T-helper 2 cell (primary cell): ENCODE data around the gene GGA3.
A peak's percentile ranks its signal among the peaks of the same experiment; 100 is the strongest.
"Not testable (repeated sequence)": the region's sequence is repeated elsewhere in the genome, so short reads cannot be mapped to it uniquely, and the experiment has no call there.

Experiments used
- DNase-seq, 5 experiments: peaks; one replicate each; pipeline versions ENCODE4 v3.0.0 to v3.0.0-alpha.2; 2012 to 2022

GGA3 gene

DNA sequence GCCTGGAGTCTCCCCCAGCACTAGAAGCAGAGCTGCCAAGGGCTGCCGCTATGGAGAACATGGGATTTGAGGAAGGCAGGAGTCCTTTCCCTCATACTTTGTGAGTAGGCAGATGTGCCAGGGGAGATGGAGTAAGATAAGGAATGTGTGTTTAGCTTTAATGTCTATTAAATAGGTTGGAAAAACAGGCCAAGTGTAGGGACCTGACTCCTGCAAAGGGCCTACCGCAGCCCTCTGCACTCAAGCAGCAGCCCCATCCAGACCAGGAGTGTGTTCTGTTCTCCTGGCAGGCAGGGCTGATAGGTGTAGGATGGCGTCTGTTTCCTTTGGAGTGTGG is 11.4 kb upstream of the GGA3 start:
- DNase-seq: no peak

DNA sequence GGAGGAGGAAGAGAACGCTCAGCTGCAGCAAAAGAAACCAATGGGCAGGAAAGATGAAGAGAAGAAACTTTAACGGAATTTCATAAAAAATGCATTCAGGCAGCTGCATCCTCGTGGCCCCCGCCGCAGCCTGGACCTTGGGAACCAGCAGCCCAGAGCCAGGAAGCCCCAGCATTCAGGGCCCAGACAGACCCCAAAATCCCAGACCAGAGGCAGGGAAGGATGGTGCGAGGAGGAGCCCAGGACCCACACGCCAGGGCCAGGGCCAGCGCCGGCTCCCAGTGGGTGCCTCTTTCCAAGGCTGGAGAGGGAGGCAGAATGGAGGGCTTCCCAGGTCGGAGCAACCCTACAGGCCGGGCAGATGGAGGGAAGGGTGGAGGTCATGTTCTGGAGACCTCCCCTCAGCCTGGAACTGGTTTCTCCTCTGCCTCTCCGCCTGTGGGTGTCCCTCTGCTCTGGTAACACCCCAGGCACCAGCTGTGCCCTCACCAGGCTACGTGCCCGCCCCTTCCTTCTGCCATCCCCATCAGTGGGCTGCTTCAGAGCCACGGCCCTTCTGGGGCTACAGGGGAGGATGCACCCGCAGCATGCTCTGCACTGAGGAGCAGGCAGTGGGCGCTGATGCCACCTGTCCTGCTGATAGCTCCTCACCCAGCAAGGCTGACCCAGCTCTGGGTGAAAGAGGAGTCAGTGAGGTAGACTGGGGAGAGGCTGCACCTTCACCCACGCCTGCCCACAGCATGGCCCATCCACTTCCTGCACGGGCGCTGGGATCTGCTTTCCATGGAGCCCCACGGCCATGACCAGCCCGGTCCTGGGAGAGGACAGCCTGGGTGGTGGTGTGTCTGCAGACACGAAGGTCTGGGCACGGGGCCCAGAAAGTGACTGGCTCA is 10.8 kb upstream of the GGA3 start:
- peak in 1 of 5 experiments; percentile 68 for DNase-seq

DNA sequence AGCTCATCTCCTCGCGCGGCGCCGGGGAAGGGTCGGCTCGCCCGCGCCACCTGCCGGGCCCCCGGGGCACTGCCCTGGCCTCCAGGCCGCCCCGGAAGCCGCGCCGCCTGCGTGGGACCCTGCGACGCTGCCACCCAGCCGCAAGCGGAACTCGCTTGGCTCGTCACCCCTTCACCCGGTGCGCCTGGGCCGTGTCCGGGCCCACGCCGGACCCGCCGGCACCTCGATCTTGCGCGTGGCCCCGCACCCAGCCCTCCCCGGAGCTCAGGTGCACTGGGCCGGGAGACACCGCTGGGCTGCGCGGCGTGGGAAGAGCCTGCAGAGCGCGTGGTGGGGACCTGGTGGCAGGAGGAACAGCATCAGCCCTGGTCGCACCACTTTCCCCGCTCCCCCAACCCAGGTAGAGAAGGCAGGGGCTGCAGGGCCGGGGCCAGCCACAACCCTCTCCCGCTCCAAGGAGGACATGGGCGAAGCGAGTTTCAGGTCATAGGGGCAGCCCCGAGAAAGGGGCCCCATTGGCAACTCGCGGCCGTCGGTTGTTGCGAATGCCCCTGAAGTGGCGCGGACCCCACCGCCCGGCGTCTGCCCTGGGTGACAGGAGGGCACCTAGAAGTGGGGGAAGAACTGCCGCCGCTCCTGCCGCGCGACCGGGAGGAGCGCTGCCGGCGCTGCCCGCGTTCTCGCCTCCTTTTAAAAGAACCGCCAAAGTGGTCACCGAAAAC is 10.0 kb upstream of the GGA3 start:
- peak; percentile 78 to 92 (median 83) for DNase-seq

DNA sequence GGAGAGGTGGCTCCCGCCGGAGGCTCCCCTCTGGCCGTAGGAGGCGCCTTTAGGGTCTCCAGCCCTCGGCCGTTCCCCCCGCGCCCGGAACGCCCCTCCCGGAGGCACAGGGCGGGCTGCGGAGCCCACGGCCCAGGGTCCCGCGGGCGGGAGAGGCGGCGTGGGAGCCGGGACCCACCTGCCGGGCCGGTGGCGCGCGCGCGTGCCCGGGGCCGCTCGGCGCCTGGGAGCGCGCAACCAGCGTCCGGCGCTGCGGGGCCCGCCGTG is 9.5 kb upstream of the GGA3 start, which contains the start of gene MIF4GD:
Gene MIF4GD (minus strand): TSS at position 266 of the 267 bp plus-strand sequence. CDS start 1,036 bp downstream, outside the sequence.
- no peak for DNase-seq

DNA sequence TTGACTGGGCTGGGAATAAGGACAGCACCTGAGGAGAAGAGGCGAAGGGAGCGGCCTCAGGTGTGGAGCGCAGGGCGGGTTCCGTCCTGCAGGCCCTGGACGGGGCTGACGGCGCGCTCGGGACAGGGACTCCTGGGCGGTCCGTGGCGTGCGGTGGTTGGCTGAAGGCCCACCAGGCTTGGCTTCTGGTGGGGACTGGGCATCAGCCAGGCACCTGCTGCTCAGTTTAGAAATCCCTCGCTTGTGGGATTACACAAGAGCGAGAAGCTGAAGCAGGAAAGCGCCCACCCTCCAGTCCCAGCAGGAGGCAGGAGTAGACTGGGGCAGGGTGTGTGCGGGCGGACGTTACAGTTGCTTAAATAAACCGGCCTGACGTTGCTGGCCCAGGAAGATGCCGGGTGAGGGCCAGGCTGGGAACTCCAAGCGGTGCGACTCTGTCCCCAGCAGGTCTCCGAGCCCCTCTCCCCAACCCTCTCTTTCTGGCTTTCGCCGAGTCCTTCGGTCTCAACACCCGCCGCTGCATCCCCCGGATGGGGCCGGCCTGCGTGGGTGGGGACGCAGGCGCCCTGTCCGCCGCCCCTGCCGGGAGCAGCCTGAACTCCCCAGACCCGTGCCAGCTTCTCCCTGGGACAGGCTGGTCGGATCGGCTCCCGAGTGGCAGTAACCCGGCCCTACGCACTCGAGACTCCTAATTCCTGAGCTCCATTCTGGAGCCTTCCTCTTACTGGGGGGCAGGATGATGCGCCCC is 9.0 kb upstream of the GGA3 start:
- peak in 3 of 5 experiments; percentile 17 to 71 (median 36) for DNase-seq

DNA sequence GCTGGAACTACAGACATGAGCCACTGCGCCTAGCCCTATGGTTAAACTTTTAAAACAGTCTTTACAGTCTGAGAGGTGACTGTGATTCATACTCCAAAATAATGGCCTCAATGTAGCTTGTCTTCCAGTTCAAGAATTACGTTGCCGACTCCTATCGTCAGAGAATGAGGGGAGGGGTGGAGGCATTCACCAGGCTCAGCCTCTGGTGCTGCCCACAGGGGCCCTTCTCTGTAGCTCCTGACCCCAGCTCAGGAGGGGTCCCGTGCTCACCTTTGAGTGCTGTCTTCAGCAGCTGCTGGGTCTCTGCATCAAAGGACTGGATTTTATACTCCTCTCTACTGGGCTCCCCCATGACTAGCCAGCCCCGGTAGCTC is 8.4 kb upstream of the GGA3 start:
- DNase-seq: peak in 1 of 5 experiments; percentile 26

DNA sequence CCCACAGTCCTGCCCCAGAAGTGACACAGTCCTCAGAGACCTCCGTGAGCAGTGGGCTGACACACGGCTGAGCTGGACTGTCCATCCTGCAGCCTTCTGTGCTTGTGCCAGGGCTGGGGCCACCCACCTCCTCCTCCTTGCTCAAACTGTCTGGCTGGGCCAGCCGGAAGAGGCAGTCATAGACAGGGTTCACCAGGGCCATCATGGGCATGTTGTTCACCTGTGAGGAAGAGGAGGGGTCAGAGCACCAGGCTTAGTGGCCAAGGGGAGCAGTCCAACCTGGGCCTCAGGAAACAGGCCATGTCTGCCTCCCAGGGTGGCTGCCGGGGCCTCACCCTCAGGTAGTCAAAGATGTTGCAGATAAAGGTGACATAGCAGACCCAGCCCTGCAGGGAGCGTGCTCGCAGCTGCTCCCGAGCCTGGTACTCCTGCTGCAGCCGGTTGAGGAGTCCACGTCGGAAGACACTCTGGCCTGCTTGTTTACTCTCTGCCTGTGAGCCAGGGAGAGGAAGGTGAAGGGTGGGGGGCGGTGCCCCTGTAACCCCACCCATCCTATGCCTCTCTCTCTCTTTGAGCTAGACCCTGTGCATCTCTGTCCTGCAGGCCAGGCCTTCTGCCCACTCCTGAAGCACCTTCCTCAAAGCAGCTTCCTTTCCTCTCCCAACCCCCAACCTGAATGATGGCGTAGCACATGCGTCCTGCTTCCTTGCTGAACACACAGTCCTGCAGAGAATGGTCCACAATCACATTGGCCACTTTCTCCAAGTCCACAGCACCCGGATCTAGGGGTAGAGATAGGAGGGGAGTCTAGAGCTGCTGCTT is 6.2 kb upstream of the GGA3 start:
- no peak for DNase-seq

DNA sequence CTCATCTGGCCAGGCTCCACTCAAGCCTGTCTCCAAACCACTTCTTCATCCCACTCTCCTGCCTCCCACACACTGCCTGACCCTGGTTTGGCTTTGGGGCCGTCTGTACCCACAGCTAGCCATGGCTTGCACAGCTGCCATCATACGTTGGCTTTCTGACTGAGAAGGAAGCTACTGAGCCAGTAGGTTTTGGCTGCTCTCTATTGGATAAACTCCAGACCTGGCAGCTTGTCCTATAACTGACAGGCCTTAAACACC is 5.7 kb upstream of the GGA3 start:
- no peak for DNase-seq

DNA sequence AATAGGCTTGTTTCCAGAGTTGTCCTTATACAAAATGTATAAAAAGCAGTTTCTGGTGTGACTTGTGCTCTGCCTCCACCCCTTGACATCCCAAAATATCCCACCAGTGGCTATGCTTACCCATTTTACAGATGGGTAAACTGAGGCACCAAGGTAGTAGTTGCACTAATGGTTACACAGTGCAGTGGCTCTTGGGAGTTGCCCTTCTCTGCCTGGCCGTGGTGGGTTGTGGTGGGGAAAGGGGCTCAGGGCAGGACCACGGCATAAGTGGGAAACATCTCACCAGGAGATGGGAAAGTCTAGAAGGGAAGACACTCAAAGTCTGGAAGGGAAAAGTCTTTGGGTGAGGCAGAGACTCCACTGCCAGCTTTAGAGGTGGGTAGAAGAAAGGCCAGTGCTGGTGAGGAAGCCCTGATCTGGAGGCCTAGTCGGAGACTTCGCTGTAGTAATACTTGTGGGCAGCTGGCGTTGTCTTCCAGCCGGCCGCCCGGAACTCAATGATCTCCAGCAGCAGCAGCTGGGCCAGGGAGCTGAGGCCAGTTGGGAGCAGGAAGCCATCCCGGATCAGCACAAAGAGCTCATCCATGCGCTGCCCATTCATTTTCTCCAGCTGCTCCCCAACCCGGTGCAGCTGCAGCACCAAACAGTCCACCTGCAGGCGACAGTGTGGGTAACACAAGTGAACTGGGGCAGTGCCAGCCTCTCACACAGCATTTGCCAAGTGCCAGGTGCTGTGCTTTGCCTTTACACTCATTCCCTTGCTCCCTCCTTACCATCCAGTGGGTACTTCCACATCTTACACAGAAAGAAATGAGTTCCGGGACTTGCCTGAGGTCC is 5.1 kb upstream of the GGA3 start:
- no peak for DNase-seq

DNA sequence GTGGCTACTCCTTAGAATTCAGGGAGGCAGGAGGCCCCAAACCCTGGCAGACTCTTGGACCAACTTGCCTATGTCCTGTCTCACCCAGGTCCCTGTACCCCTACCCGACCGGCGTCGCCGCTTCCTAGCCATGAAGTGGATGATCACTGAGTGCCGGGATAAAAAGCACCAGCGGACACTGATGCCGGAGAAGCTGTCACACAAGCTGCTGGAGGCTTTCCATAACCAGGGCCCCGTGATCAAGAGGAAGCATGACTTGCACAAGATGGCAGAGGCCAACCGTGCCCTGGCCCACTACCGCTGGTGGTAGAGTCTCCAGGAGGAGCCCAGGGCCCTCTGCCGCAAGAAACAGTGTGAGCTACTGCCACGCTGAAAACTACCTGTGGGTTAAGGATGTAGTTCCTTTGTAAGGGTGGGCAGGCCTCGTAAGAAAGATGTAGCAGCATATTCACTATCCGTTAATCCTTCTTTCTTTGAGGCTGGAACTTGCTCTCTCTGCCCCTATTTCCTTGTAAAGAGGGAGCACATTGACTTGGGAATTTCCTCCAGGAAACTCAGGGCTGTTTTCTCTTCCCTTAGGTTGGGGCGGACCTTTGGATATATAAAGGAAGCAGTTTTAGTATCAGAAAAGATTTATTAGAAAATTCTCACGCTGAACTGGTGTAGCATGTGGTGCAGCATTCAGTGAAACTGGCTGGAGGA is 4.4 kb upstream of the GGA3 start:
- DNase-seq: no peak

DNA sequence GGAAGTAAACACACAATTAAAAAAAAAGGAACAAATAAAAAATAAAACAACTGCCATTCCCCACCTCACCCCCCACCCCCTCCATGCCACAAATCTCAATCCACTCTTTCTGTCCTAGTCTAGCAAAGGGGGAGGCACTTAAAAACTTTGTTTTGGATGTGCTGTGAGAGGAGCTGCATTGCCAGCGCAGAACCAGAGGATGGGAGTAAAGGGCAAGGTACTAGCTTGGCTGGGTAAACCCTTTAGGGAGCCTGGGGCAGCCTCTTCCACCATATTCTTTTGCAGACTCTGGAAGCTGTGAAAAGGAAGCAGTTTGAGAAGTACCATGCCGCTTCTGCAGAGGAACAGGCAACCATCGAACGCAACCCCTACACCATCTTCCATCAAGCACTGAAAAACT is 1.6 kb upstream of the GGA3 start:
- no peak for DNase-seq

DNA sequence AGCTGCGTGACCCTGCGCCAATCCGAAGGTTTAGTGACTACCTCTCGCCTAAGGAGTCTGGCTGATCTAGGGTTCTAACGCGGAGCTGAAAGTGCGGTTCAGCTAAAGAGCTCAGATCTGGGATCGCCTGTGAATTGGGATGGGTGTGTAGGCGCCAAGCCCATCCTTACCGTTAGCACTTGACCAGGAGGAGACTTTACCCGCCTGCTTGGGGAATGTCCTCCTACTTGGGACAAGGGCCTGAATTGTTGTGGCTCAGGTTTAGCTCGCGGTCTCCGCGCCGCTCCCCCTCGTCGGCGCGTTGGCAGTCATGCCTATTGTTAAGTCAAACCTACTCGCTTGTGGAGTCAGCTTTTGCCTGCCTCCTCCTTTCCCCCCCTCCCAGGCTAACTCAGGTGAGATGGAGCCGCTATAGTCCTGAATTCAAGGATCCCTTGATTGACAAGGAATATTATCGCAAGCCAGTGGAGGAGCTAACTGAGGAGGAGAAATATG is 753 bp upstream of the GGA3 start:
- no peak for DNase-seq

DNA sequence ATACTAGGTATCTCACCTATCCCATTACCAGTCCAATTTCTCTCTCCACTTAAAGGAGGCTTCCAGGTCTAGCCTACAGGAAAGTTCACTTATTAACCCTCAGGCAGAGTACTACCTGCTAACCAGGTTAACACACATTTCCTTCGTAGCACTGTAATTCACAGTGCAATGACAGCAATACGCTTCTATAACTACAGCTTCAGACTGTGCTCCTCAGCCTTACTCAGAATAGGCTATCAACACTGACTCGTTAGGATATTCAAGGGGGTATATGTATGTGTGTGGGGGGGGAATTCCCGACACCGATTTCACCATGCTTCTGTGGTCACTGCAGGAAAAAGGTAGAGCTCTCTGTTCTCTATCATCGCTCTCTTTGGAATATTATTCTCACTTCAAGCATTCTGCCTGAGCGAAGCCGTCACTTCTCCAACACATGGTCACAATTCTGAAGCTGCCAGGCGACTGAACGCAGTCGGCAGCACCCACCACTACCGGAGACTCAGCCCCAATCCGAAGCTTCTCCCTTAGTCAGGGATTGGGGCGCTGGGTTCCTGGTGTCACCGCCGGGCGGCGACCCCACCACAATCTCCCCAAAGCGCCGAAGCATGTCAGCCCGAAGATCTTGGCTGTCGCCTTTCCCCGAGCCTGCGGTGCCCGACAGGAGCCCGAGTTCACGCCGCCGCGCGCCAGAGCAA is 618 bp downstream of the GGA3 start:
- peak in 3 of 5 experiments; percentile 14 to 45 (median 30) for DNase-seq

DNA sequence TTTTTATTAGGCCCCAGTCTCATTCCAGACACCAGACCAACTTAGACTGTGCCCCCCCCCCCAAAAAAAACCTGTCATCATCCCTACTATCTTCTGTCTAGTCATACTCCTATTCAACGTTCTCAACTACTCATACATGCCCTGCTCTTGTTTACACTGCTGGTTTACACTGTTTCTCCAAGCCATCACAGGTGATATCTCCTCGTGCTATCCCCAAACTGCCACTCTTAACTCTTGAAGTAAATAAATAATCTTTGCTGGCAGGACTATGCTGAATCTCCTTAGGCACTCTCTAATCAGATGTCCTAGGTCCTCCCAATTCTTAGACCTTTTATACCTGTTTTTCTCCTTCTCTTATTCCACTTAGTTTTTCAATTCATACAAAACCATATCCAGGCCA is 4.2 kb downstream of the GGA3 start:
- DNase-seq: not testable (repeated sequence)

DNA sequence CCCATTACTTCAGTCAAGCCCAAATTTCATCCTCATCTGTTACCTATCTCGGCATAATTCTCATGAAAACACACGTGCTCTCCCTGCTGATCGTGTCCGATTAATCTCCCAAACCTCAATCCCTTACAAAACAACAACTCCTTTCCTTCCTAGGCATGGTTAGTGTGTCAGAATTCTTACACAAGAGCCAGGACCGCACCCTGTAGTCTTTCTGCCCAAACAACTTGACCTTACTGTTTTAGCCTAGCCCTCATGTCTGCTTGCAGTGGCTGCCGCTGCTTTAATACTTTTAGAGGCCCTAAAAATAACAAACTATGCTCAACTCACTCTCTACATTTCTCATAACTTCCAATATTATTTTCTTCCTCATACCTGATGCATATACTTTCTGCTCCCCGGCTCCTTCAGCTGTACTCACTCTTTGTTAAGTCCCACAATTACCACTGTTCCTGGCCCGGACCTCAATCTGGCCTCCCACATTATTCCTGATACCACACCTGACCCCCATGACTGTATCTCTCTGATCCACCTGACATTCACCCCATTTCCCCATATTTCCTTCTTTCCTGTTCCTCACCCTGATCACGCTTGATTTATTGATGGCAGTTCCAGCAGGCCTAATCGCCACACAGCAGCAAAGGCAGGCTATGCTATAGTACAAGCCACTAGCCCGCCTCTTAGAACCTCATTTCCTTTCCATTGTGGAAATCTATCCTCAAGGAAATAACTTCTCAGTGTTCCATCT is 5.3 kb downstream of the GGA3 start:
- DNase-seq: not testable (repeated sequence)

DNA sequence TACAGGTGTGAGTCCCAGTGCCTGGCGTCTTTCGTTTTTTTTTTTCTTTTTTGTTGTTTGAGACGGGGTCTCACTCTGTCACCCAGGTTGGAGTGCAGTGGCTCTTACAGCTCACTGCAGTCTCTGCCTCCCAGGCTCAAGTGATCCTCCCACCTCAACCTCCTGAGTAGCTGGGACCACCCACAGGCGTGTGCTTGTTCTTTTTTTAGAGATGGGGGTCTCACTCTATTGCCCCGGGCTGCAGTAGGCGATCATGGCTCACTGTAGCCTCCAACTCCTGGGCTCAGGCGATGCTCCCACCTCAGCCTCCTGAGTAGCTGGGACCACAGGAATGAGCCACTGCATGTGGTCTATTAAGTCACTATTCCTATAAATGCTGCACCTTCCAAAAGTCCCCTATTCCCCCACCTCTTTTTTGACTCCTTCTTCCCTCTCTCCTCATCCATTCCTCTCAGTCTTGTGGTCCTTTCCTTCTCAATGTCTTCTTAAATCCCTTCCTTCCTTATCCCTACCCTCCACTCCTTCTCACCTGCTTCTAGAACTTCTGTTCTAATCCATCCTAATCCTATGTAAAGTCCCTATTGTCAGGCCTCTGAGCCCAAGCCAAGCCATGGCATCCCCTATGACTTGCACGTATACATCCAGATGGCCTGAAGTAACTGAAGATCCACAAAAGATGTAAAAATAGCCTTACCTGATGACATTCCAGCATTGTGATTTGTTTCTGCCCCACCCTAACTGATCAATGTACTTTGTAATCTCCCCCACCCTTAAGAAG is 9.2 kb downstream of the GGA3 start:
- DNase-seq: no peak

DNA sequence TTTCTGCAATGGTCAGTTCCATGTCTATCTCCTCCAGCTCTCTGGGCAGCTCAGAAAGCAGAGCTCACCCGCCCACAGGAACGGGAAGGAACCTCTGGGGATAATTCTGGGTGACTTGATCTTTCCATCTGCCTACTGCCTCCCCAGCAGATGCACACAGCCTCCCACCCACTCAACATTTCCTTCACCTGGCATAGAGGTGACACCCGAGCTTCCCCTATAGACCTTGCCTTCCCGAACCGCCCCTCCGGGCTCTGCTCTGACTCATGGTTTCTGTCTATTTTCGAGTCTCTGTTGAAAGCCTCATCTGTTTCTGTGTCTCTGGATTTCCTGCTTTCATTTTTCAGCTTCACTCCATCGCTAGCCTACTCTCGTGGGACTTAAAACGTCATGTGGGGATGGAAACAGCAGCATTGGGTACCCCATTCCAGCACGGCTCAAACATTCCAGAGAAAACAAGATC is 11.4 kb downstream of the GGA3 start:
- DNase-seq: peak in 2 of 5 experiments; percentile 74 to 79

DNA sequence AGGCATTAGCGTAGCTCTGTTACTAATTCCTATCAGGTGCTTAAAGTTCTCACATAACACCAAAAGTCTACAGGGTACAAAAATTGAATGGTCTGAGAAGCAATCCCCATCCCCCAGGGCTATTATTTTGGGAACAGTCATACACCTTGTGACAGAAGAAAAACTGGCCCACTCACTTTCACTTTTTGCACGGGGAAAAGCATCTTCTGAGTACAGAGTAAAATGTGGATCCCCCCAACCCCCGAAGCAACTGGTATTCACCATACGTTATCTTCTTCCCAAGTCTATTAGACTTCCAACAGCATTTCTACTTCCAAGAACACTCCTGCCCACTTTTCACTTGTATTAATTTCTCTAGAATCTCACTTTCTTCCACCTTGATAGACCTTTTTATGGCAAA is 11.8 kb downstream of the GGA3 start:
- no peak for DNase-seq

DNA sequence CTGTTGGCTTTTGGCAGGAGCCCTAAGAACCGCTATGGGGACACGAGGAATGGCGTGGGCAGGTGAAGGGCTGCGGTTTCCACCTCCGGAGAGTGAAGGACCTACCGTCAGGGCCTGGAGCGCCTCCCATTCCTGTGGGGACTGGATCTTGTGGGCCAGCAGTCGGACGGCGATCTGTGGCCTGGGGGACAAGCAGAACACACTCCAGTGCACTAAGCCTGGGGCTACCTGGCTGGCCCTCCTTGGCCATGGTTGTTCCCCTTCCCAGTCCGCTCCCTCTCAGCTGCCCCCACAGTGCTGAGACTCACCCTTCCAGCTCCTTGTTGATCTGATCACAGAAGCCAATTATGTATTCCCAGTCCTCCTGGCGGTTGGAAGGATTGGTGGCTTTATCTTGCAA is 15.0 kb downstream of the GGA3 start:
- DNase-seq: no peak
